ENCODE data around the gene ADGRF4. TPM values are rescaled to one million over a fixed set of nuclear protein-coding genes. Genes with fewer than 3 reads are reported as not detected.

Gene ADGRF4
- polyA plus RNA-seq, 1 donor from 2014 or later, result not detected

- Histone ChIP-seq H4K20me1 (ENCODE audit: insufficient read depth) (no peaks in the 10 kb centered on the region), H2AFZ (ENCODE audit: low read depth, low read length) (no peak overlapping the region), H3K27ac (ENCODE audit: low read length) (no peak overlapping the region), H3K9ac (ENCODE audit: low read length) (no peak overlapping the region), H3K79me2 (replicated peaks; ENCODE audit: insufficient read depth, low read length) (no peaks in the 10 kb centered on the region), H3F3A (ENCODE audit: insufficient read depth, low read length, poor library complexity, severe bottlenecking) (no peaks in the 10 kb centered on the region), H3K9me2 (ENCODE audit: insufficient read depth, low read length) (no peaks in the 10 kb centered on the region), H3K36me3 (ENCODE audit: insufficient read depth, low read length) (no peaks in the 10 kb centered on the region), H3K4me3 (ENCODE audit: low read length) (no peak overlapping the region), H3K4me2 (ENCODE audit: low read length) (no peak overlapping the region), H3K27me3 (ENCODE audit: insufficient read depth, low read depth, low read length) (no peaks in the 10 kb centered on the region), H3K9me3 (ENCODE audit: low read length) (no peaks in the 10 kb centered on the region)
- TF ChIP-seq TAF1 (IDR thresholded peaks at IDR 0.05; ENCODE audit: low read depth) (no peak), RAD21 (conservative IDR thresholded peaks at IDR 0.05) (no peak), POLR2AphosphoS5 (IDR thresholded peaks at IDR 0.05) (no peak), EP300 (conservative IDR thresholded peaks at IDR 0.05; ENCODE audit: poor library complexity, severe bottlenecking) (no peak), SMC3 (conservative IDR thresholded peaks at IDR 0.05; ENCODE audit: poor library complexity) (no peak), MXI1 (conservative IDR thresholded peaks at IDR 0.05; ENCODE audit: poor library complexity, severe bottlenecking) (no peak), REST (IDR thresholded peaks at IDR 0.05; ENCODE audit: borderline replicate concordance) (no peak), EZH2 (IDR thresholded peaks at IDR 0.05; ENCODE audit: borderline replicate concordance, insufficient read depth, low read length, poor library complexity, severe bottlenecking) (no peak)
- TF ChIP-seq, protein P1, sequence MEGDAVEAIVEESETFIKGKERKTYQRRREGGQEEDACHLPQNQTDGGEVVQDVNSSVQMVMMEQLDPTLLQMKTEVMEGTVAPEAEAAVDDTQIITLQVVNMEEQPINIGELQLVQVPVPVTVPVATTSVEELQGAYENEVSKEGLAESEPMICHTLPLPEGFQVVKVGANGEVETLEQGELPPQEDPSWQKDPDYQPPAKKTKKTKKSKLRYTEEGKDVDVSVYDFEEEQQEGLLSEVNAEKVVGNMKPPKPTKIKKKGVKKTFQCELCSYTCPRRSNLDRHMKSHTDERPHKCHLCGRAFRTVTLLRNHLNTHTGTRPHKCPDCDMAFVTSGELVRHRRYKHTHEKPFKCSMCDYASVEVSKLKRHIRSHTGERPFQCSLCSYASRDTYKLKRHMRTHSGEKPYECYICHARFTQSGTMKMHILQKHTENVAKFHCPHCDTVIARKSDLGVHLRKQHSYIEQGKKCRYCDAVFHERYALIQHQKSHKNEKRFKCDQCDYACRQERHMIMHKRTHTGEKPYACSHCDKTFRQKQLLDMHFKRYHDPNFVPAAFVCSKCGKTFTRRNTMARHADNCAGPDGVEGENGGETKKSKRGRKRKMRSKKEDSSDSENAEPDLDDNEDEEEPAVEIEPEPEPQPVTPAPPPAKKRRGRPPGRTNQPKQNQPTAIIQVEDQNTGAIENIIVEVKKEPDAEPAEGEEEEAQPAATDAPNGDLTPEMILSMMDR (IDR thresholded peaks at IDR 0.05; ENCODE audit: poor library complexity, severe bottlenecking), result no peak
Measured at GRCh38 chr6:47669684-47670513, 28.5 kb upstream of the ADGRF4 start.

GRCh38 chr6:47670851-47671250, 27.5 kb upstream of the ADGRF4 start:
- TF ChIP-seq TAF1 (IDR thresholded peaks at IDR 0.05; ENCODE audit: low read depth), result no peak
- TF ChIP-seq MXI1 (conservative IDR thresholded peaks at IDR 0.05; ENCODE audit: poor library complexity, severe bottlenecking), result no peak
- TF ChIP-seq EP300 (conservative IDR thresholded peaks at IDR 0.05; ENCODE audit: poor library complexity, severe bottlenecking), result no peak
- no peak for TF ChIP-seq EZH2 (IDR thresholded peaks at IDR 0.05; ENCODE audit: borderline replicate concordance, insufficient read depth, low read length, poor library complexity, severe bottlenecking)
- no peak for TF ChIP-seq RAD21 (conservative IDR thresholded peaks at IDR 0.05)
- no peak for TF ChIP-seq REST (IDR thresholded peaks at IDR 0.05; ENCODE audit: borderline replicate concordance)
- TF ChIP-seq, protein P1 (IDR thresholded peaks at IDR 0.05; ENCODE audit: poor library complexity, severe bottlenecking), result no peak
- no peak for TF ChIP-seq SMC3 (conservative IDR thresholded peaks at IDR 0.05; ENCODE audit: poor library complexity)
- TF ChIP-seq POLR2AphosphoS5 (IDR thresholded peaks at IDR 0.05), result no peak

More at GRCh38 chr6:47670851-47671250, 27.5 kb upstream of the ADGRF4 start:
- Histone ChIP-seq H3K27ac (ENCODE audit: low read length) (no peak overlapping the region), H3F3A (ENCODE audit: insufficient read depth, low read length, poor library complexity, severe bottlenecking) (no peaks in the 10 kb centered on the region), H3K4me2 (ENCODE audit: low read length) (no peak overlapping the region), H3K4me3 (ENCODE audit: low read length) (no peak overlapping the region), H3K27me3 (ENCODE audit: insufficient read depth, low read depth, low read length) (no peaks in the 10 kb centered on the region), H2AFZ (ENCODE audit: low read depth, low read length) (no peak overlapping the region), H4K20me1 (ENCODE audit: insufficient read depth) (no peaks in the 10 kb centered on the region), H3K9me3 (ENCODE audit: low read length) (no peaks in the 10 kb centered on the region), H3K36me3 (ENCODE audit: insufficient read depth, low read length) (no peaks in the 10 kb centered on the region), H3K9ac (ENCODE audit: low read length) (no peak overlapping the region), H3K79me2 (replicated peaks; ENCODE audit: insufficient read depth, low read length) (no peaks in the 10 kb centered on the region), H3K9me2 (ENCODE audit: insufficient read depth, low read length) (no peaks in the 10 kb centered on the region)
